Stimulated activated CD8-positive, alpha-beta memory T cell treated with anti-CD3 and anti-CD28 coated beads, Interleukin-7, amount 100 ng/mL, for 48 hours (primary cell): Measurements from ENCODE around the gene CABP4.
"Not testable (repeated sequence)": the region's sequence is repeated elsewhere in the genome, so short reads cannot be mapped to it uniquely, and the experiment has no call there.

Experiments used
- DNase-seq, 2 donors: peaks; one replicate each; pipeline ENCODE4 v3.0.0-alpha.2; 2020; ENCODE audit warnings: low read depth in 1 of 2; ENCODE audit errors: extremely low read depth in 1 of 2

Gene CABP4

GRCh38 chr11:67476692-67477091 is 21.5 kb downstream of the CABP4 start:
- DNase-seq, result not testable (repeated sequence)

DNA sequence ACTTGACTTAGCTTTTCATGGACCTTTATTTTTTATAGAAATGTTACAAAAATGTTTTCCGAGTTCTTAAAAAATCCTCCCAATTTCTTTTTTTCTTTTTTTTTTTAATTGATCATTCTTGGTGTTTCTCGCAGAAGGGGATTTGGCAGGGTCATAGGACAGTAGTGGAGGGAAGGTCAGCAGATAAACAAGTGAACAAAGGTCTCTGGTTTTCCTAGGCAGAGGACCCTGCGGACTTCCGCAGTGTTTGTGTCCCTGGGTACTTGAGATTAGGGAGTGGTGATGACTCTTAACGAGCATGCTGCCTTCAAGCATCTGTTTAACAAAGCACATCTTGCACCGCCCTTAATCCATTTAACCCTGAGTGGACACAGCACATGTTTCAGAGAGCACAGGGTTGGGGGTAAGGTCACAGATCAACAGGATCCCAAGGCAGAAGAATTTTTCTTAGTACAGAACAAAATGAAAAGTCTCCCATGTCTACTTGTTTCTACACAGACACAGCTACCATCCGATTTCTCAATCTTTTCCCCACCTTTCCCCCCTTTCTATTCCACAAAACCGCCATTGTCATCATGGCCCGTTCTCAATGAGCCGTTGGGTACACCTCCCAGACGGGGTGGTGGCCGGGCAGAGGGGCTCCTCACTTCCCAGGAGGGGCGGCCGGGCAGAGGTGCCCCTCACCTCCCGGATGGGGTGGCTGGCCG is 22.3 kb downstream of the CABP4 start:
- DNase-seq, result not testable (repeated sequence)

DNA sequence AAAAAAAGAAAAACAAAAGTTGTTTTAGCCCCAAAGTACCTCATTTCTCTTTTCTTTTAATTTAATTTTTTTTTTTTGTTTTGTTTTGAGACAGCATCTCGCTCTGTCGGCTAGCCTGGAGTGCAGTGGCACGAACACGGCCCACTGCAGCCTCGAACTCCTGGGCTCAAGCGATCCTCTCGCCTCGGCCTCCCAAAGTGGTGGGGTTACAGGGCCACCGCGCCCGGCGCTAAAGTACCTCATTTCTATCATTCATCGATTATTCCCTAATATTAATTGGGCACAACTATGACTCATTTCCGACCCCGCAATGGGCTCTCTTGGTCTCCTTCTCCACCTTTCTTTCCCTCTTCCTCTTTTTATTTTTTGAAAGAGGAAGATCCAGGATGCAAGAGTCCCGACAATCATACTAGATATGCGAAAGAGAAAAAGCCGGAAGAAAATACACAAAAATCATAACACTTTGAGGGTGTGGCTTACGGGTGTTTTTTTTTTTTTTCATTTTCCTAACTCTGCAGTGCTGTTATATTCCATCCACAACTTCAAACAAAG is 27.2 kb downstream of the CABP4 start:
- DNase-seq, result no peak

GRCh38 chr11:67482827-67483798 is 28.0 kb downstream of the CABP4 start, which contains the start of gene AIP:
AIP (plus strand) TSS chr11:67483026; CDS start chr11:67483159, 133 bp downstream.
- peak; percentile 91 to 96 for DNase-seq

DNA sequence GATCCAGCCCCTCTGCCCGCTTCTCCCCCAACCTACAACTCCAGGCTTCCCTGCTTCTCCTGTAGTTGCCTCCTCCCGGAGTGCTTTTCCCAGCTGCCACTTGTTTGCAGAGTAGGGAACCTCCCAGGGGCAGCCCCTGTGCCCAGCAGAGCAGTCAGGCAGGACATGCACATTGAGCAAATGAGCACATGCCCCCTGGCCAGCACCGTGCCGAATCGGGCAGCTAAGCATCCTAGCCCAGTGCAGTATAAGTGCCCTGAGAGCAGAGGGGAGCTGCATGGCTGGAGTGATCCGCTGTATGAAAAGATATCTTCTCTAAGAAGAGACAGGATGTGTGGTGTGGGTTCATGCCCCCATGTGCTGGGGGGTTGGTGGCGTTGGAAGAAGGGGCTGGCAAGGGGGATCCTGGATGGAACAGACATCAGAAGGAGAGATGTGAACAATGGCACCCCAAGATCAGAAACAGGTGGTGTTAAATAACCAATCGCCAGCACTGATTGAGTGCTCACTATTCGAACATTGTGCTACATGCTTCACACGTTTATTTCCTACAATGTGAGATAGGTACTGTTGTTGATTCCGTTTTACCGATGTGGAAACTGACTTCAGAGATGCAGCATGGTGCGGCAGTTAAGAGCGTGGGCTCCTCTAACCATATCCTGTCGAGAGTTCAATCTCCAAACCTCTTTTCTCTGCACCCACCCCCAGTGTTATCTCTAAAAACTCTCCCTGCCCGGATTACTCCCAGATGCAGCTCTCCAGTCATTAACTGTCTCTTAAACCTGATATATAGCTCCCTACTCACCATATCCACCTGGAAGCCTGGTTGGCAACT is 28.9 kb downstream of the CABP4 start:
- no peak for DNase-seq

- DNase-seq, result peak; percentile 70 to 84
Measured at GRCh38 chr11:67484847-67485311, 29.7 kb downstream of the CABP4 start.

DNA sequence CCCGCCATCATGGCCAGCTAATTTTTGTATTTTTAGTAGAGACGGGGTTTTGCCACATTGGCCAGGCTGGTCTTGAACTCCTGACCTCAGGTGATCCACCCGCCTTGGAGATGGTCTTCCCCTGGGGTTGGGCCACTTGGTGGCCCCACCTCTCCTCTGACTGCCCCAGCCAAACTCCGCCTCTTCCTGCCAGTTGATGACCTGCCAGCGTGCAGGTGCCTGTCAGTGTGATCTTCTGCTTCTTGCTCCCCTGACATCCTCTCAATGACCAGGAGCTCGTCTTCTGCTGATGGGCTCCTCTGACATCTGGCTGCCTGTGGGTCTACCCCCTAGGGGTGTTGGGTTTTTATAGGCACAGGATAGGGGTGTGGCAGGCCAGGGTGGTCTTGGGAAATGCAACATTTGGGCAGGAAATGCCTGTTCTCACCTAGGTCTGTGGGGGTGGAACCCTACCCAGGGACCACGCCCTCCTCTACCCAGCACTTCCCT is 30.8 kb downstream of the CABP4 start:
- DNase-seq, result peak in 1 of 2 donors; percentile 70

- DNase-seq, result peak in 1 of 2 donors; percentile 70
Measured at GRCh38 chr11:67486481-67487195, 31.5 kb downstream of the CABP4 start.

- DNase-seq, result no peak
Measured at GRCh38 chr11:67489203-67489884, 34.2 kb downstream of the CABP4 start.

DNA sequence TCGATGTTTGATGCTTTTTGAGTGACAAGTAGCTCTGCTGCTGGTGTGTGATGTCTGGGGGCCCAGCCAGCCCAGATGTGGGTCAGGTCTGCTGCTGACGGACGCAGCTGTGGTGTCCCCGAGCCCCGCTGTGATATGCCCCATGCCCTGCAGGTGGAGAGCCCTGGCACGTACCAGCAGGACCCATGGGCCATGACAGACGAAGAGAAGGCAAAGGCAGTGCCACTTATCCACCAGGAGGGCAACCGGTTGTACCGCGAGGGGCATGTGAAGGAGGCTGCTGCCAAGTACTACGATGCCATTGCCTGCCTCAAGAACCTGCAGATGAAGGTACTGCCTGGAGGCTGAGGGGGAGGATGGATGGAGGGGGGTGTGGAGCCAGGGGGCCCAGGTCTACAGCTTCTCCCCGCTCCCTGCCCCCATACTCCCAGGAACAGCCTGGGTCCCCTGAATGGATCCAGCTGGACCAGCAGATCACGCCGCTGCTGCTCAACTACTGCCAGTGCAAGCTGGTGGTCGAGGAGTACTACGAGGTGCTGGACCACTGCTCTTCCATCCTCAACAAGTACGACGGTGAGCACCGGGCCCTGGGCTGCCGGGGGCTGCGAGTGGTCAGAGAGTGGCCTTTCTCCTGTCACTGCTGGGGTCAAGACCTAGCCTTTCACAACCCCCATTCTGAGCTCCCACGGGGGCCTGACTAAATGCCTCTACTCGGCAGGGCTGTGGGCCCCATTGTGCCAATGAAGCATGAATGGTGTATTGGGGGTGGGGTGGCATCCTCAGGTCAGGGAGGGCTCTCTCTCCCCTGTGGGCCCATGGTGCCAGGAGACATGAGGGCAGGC is 35.0 kb downstream of the CABP4 start:
- no peak for DNase-seq

DNA sequence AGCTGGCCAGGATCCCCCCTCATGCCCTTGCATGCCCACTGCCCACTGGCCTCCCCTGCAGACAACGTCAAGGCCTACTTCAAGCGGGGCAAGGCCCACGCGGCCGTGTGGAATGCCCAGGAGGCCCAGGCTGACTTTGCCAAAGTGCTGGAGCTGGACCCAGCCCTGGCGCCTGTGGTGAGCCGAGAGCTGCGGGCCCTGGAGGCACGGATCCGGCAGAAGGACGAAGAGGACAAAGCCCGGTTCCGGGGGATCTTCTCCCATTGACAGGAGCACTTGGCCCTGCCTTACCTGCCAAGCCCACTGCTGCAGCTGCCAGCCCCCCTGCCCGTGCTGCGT is 35.5 kb downstream of the CABP4 start:
- DNase-seq, result no peak

- no peak for DNase-seq
Measured at GRCh38 chr11:67491276-67492068, 36.3 kb downstream of the CABP4 start.

GRCh38 chr11:67492069-67492727 is 37.0 kb downstream of the CABP4 start:
- DNase-seq, result no peak

DNA sequence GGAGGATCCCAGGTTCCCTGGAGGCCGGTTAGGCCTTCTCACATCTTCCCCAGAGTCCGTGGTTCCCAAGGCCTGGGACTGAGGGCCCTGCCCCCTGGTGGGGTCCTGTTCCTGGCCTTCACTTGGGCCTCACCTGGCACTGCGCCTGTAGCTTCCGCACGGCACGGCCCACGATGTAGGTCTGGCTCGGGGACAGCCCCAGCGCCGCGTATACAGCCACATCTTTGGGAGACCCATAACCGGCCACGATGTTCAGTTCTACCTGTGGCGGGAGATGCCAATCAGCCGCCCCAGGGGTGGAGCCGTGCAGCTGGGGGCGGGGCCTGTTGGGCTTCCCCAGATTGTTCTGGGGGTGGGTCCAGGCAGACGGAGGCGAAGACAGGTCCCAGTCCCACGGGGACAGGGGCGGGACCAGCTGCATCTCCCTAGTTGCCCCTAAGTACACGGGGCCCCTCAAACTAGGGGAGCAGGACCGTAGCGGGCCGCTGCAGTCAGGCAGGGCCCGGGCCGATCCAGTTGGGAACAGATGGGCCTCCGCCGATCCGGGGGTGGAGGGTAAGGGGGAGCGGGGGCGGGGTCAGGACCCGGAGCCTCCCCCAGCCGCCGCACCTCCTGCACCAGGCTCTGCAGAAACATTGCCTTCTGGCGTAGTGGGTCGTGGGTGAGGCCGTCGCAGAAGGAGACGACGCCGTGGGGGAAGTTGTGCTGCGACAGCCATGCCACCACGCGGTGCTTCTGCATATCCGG is 37.8 kb downstream of the CABP4 start:
- no peak for DNase-seq

DNA sequence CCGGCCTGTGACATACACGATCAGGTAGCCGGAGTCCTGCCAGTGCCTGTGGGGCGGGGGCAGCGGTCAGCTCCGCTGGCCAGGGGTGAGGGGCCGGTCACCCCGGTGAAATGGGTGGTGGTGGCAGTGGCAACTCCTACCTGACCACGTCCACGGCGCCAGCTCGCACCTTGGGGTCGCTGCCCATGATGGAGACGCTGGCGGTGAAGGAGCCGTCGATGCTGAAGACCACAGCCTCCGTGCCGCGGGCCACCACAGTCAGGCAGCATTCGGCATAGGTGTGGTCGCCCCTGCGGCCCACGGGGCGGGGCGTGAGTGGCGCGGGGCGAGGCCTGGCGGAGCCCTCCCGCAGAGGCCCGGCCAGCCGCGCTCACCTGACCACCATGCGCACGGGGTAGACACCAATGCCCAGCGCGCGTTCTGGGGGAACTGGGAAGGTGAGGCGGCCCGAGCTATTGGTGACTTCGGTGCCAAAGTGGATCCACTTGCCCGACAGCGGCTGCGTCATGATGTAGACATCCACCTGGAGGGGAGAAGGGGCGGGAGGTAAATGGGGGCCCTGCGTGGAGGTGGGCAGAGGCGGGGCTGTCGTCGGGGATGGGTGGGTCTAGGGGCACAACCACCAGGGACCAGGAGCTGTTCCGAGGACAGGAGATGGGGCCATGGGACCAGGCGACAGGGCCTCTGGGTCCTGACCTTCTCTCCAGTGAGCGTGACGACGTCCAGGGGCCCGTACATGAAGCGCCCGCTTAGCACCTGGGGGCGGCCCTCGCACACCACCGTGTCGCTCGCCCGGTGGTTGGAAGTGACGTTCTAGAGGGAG is 38.6 kb downstream of the CABP4 start:
- no peak for DNase-seq
